GM12891 (cell line): ENCODE results near the gene SMAD3.

ENCODE experiments used
- DNase-seq: peaks from one replicate; pipeline ENCODE4 v3.0.0; 2011; ENCODE audit warnings: low spot score; ENCODE audit not compliant: insufficient read length
- FAIRE-seq: peaks from 2 replicates; lab custom pipeline; 2011; peaks lifted over from hg19 to GRCh38; lab: Jason Lieb, UNC
- PAX5 ChIP-seq: IDR thresholded peaks from 2 replicates; pipeline ENCODE4 v1.6.1; 2011; ENCODE audit warnings: low read length, moderate library complexity, mild to moderate bottlenecking; ENCODE audit not compliant: insufficient read depth, severe bottlenecking
- POLR2A ChIP-seq: IDR thresholded peaks from 2 replicates; pipeline ENCODE4 v1.6.1; 2011; ENCODE audit warnings: low read depth, low read length, control low read depth
- POLR2AphosphoS5 ChIP-seq: IDR thresholded peaks from 2 replicates; pipeline ENCODE4 v1.6.1; 2011; ENCODE audit warnings: low read depth, low read length, control low read depth
- POU2F2 ChIP-seq: IDR thresholded peaks from 2 replicates; pipeline ENCODE4 v1.6.1; 2011; ENCODE audit warnings: low read depth, mild to moderate bottlenecking, control low read depth, low read length, moderate library complexity
- SPI1 ChIP-seq: IDR thresholded peaks from 2 replicates; pipeline ENCODE4 v1.6.1; 2011; ENCODE audit warnings: low read depth, low read length, control low read depth
- TAF1 ChIP-seq: IDR thresholded peaks from 2 replicates; pipeline ENCODE4 v1.6.1; 2011; ENCODE audit warnings: low read depth, low read length, control low read depth

Gene SMAD3

DNA sequence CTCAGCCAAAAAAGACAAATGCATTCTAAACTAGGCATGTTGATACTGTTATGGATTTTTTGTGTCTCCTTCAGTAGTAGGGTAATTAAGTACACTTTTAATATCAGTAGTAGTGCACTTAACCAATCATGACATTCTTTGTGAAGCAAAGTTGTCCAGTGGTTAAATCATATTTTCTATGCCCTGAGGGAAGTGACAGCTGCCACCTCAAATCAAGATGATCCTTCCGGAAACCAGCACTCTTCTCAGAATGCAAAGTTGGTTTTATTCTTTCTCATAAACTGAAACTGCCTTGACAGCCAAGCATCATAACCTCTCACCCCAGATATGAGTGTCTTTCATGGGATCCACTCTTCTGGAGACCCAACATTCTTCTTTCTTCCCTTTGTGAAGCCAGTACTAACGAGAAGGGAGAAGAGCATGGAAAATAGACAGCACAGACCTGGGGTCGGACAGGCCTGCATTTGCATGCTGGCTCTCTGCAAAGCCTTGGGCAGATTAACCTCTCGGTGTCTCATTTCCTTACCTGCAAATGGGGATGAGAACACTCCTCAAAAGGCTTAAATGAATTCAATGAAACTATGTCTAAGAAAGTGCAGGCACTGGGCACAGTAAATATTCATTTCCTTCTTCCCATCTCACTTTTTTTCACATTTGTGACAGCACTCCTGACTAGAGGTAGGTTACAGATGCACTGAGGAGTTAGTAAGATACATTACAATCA lies 175.9 kb downstream of the SMAD3 start:
- TF ChIP-seq POU2F2 (peak; percentile 86), SPI1 (peak; percentile 75), POLR2A (no peak)
- DNase-seq (peak; percentile 47), FAIRE-seq (peak; percentile 79)

DNA sequence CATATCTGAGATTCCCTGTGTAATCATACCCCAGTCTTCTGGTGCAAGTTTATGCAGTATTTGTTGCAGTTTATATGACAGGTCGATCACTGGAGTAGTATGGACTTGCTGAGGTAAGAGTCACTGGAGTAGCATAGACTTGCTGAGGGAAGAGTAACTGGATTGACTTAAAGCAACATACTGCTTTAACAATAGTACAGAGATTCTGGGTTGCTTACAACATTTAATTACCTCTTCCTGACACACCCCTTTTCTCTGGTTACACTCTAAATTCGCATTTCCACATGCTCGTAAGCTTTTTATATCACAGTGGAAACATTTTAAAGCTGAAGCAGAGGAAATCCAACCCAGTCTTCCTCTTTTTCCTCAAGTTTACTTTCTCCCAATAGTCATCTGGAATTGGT lies 177.3 kb downstream of the SMAD3 start:
- peak; percentile 41 for FAIRE-seq

More for the DNA sequence above, 177.3 kb downstream of the SMAD3 start:
- DNase-seq, result no peak
- TF ChIP-seq POLR2AphosphoS5 (no peak), POU2F2 (no peak), PAX5 (no peak), TAF1 (no peak), SPI1 (no peak), POLR2A (no peak)
